Transverse colon (tissue), 4 donors: ENCODE measurements around the gene ATXN2. TPM values are rescaled to one million over a fixed set of nuclear protein-coding genes. Genes with fewer than 3 reads are reported as not detected.
"Not testable (repeated sequence)": the region's sequence is repeated elsewhere in the genome, so short reads cannot be mapped to it uniquely, and the experiment has no call there.

Source experiments
- DNase-seq: peaks from one replicate; pipeline ENCODE4 v3.0.0-alpha.2; 2019
- H3K27ac ChIP-seq, 4 donors: fragments of 200-600 bp; sonication (generic); 2 replicates each; pipeline ENCODE4 v1.5.1; 2016 to 2018; ENCODE audit warnings: inconsistent platforms in 4 of 4
- H3K27me3 ChIP-seq: fragments of 200-600 bp; sonication (generic); 2 replicates; pipeline ENCODE4 v1.5.1; 2017; ENCODE audit warnings: inconsistent platforms
- H3K36me3 ChIP-seq, 4 donors: fragments of 200-600 bp; sonication (generic); 2 replicates each; pipeline ENCODE4 v1.5.1; 2017 to 2019; ENCODE audit warnings: inconsistent platforms in 4 of 4
- H3K4me1 ChIP-seq, 4 donors: fragments of 200-600 bp; sonication (generic); 2 replicates each; pipeline ENCODE4 v1.5.1; 2017 to 2020; ENCODE audit warnings: inconsistent platforms in 4 of 4
- H3K4me3 ChIP-seq, 4 donors: fragments of 200-600 bp; sonication (generic); 1 replicate in 1 of 4; 2 replicates in 3 of 4; pipeline versions ENCODE4 v1.5.1 to v1.6.1; 2017 to 2019; ENCODE audit warnings: inconsistent platforms in 4 of 4
- H3K9me3 ChIP-seq, 2 donors: fragments of 200-600 bp; sonication (generic); 2 replicates each; pipeline ENCODE4 v1.5.1; 2017 to 2019; ENCODE audit warnings: inconsistent platforms in 2 of 2
- CTCF ChIP-seq, 5 experiments: fragments of 200-600 bp in 3 of 5; fragments of 450-650 bp in 2 of 5; sonication (generic) in 3 of 5; IDR thresholded peaks; 1 replicate in 2 of 5; 2 replicates in 3 of 5; pipeline ENCODE4 v1.5.1; 2016 to 2017; ENCODE audit warnings: antibody characterized with exemption in 5 of 5, inconsistent platforms in 3 of 5, mild to moderate bottlenecking in 2 of 5, moderate library complexity in 1 of 5
- EP300 ChIP-seq: sonication (generic); formaldehyde crosslinking; IDR thresholded peaks from one replicate; pipeline ENCODE4 v1.6.1; 2017; ENCODE audit warnings: antibody characterized with exemption, low read depth
- POLR2A ChIP-seq: fragments of 450-650 bp; IDR thresholded peaks from one replicate; pipeline ENCODE4 v1.6.1; 2016; ENCODE audit warnings: antibody characterized with exemption, mild to moderate bottlenecking, moderate library complexity
- POLR2AphosphoS5 ChIP-seq, 3 donors: sonication (generic); formaldehyde crosslinking; IDR thresholded peaks; one replicate each; pipeline ENCODE4 v1.6.1; 2016; ENCODE audit warnings: antibody characterized with exemption in 3 of 3
- WGBS, 2 donors: methylation state at CpG; one replicate each; pipeline ENCODE4 v1.1.5; 2018; ENCODE audit warnings: low coverage in 1 of 2; 5-methylcytosine and 5-hydroxymethylcytosine counted together
- in situ Hi-C, 4 donors: fragments of 200-750 bp; cut with MboI; loops; one replicate each; pipeline versions ENCODE4 v1.15.0 to v1.15.1; 2017; ENCODE audit warnings: low sequenced_read_pairs in 3 of 4, low pct_ligation_motif_present in 1 of 4, low pct_unique_long_range_greater_than_20kb in 1 of 4
- intact Hi-C: fragments of 100-400 bp; cut with DNase I; formaldehyde crosslinking; loops from one replicate; pipeline ENCODE4 v1.15.1; 2023; ENCODE audit warnings: low total_unique reads
- total RNA-seq, 4 donors: library from RNA; depleted of rRNA; stranded (reverse); fragments of >200 nt; gene quantifications; one replicate each; pipeline ENCODE4 v1.1.0, GENCODE V29; 2016

ATXN2 gene
- total RNA-seq, 4 donors from 2014 or later, result 50.2 to 95.5 (median 83.2) TPM

- Histone ChIP-seq H3K9me3 (no peaks in the 10 kb centered on the region), H3K27me3 (no peaks in the 10 kb centered on the region), H3K27ac (no peak overlapping the region), H3K4me3 (no peak overlapping the region), H3K36me3 (no peaks in the 10 kb centered on the region), H3K4me1 (no peaks in the 10 kb centered on the region)
- TF ChIP-seq CTCF (IDR thresholded peaks at IDR 0.05) (no peak), EP300 (no peak), POLR2AphosphoS5 (IDR thresholded peaks at IDR 0.05) (no peak), POLR2A (no peak)
- intact Hi-C loops (no loop called here), in situ Hi-C loops (no loop called here)
- 92 to 94% methylated on average over 5 to 7 of the region's 7 CpGs for WGBS, 2 donors
- no peak for DNase-seq
These were observed 29.6 kb upstream of the ATXN2 start for GRCh38 chr12:111628505-111629260.

GRCh38 chr12:111626230-111626629, 27.1 kb upstream of the ATXN2 start:
- Histone ChIP-seq H3K36me3 (no peaks in the 10 kb centered on the region), H3K4me3 (no peak overlapping the region), H3K27ac (no peak overlapping the region), H3K4me1 (no peaks in the 10 kb centered on the region), H3K9me3 (no peaks in the 10 kb centered on the region), H3K27me3 (no peaks in the 10 kb centered on the region)
- TF ChIP-seq EP300 (no peak), POLR2AphosphoS5 (IDR thresholded peaks at IDR 0.05) (no peak), CTCF (IDR thresholded peaks at IDR 0.05) (no peak), POLR2A (no peak)
- in situ Hi-C loops (no loop called here), intact Hi-C loops (no loop called here)
- DNase-seq, result no peak
- 95 to 100% methylated on average over 5 to 6 of the region's 6 CpGs for WGBS, 2 donors

GRCh38 chr12:111624540-111624939, 25.4 kb upstream of the ATXN2 start:
- TF ChIP-seq POLR2AphosphoS5 (IDR thresholded peaks at IDR 0.05), result no peak
- no peak for TF ChIP-seq POLR2A
- TF ChIP-seq EP300, result no peak
- no peak for TF ChIP-seq CTCF (IDR thresholded peaks at IDR 0.05)
- in situ Hi-C loops, result no loop called here
- Histone ChIP-seq H3K9me3 (no peaks in the 10 kb centered on the region), H3K4me3 (no peak overlapping the region), H3K27ac (no peak overlapping the region), H3K27me3 (no peaks in the 10 kb centered on the region), H3K4me1 (no peaks in the 10 kb centered on the region), H3K36me3 (no peaks in the 10 kb centered on the region)
- intact Hi-C loops, result no loop called here
- 76% methylated on average over 8 of the region's 8 CpGs; no CpG with 5 or more reads in 1 of the 2 donors for WGBS, 2 donors
- DNase-seq, result no peak

GRCh38 chr12:111617841-111618240, 18.7 kb upstream of the ATXN2 start:
- H3K27ac ChIP-seq, H3K4me1 ChIP-seq, H3K36me3 ChIP-seq, H3K9me3 ChIP-seq, H3K27me3 ChIP-seq, DNase-seq, in situ Hi-C loops, intact Hi-C loops, H3K4me3 ChIP-seq: not testable (repeated sequence)
- 86 to 92% methylated on average over 2 to 10 of the region's 10 CpGs for WGBS, 2 donors

GRCh38 chr12:111616177-111616623, 17.1 kb upstream of the ATXN2 start:
- Histone ChIP-seq H3K36me3 (no peaks in the 10 kb centered on the region), H3K27me3 (no peaks in the 10 kb centered on the region), H3K9me3 (no peaks in the 10 kb centered on the region), H3K4me1 (no peaks in the 10 kb centered on the region), H3K27ac (no peak overlapping the region), H3K4me3 (no peak overlapping the region)
- WGBS, 2 donors, result 30 to 42% methylated on average over 2 to 7 of the region's 7 CpGs
- intact Hi-C loops (no loop called here), in situ Hi-C loops (no loop called here)
- TF ChIP-seq POLR2A (no peak), POLR2AphosphoS5 (IDR thresholded peaks at IDR 0.05) (no peak), CTCF (IDR thresholded peaks at IDR 0.05) (no peak), EP300 (no peak)
- peak; percentile 12 for DNase-seq
